Stimulated activated CD4-positive, alpha-beta T cell treated with anti-CD3 and anti-CD28 coated beads, Interleukin-4, amount 100 ng/mL, for 48 hours (primary cell): Measurements from ENCODE around the gene UGGT1.

ENCODE experiments used
- DNase-seq, 2 donors: peaks; one replicate each; pipeline ENCODE4 v3.0.0-alpha.2; 2020; ENCODE audit warnings: low read depth in 2 of 2

The UGGT1 gene

GRCh38 chr2:128090945-128091725, at the start of gene UGGT1:
UGGT1 (plus strand) TSS chr2:128091200; CDS start chr2:128091358, 158 bp downstream.
- peak; percentile 89 to 91 for DNase-seq

GRCh38 chr2:128041561-128041960, 49.4 kb upstream of the UGGT1 start:
- no peak for DNase-seq

- no peak for DNase-seq
Observed at GRCh38 chr2:128043041-128043440, 48.0 kb upstream of the UGGT1 start.

GRCh38 chr2:128053331-128053730, 37.7 kb upstream of the UGGT1 start:
- DNase-seq, result no peak

- no peak for DNase-seq
Observed at GRCh38 chr2:128054104-128054885, 36.7 kb upstream of the UGGT1 start.

- no peak for DNase-seq
Observed at GRCh38 chr2:128057334-128057733, 33.7 kb upstream of the UGGT1 start.

- no peak for DNase-seq
Observed at GRCh38 chr2:128058114-128058513, 32.9 kb upstream of the UGGT1 start.

- no peak for DNase-seq
Observed at GRCh38 chr2:128062571-128062970, 28.4 kb upstream of the UGGT1 start.

GRCh38 chr2:128064353-128064752, 26.6 kb upstream of the UGGT1 start:
- DNase-seq, result no peak

GRCh38 chr2:128069769-128070168, 21.2 kb upstream of the UGGT1 start:
- DNase-seq, result no peak

- no peak for DNase-seq
Observed at GRCh38 chr2:128073278-128073677, 17.7 kb upstream of the UGGT1 start.

- DNase-seq, result no peak
Observed at GRCh38 chr2:128076461-128077106, 14.4 kb upstream of the UGGT1 start.

GRCh38 chr2:128084757-128085156, 6.2 kb upstream of the UGGT1 start:
- DNase-seq, result no peak

GRCh38 chr2:128086244-128086643, 4.8 kb upstream of the UGGT1 start:
- DNase-seq, result no peak

- DNase-seq, result no peak
Observed at GRCh38 chr2:128090575-128090944, 440 bp upstream of the UGGT1 start.

- DNase-seq, result no peak
Observed at GRCh38 chr2:128091726-128092080, 703 bp downstream of the UGGT1 start.

GRCh38 chr2:128092656-128093055, 1.7 kb downstream of the UGGT1 start:
- DNase-seq, result no peak

GRCh38 chr2:128093762-128094161, 2.8 kb downstream of the UGGT1 start:
- no peak for DNase-seq

GRCh38 chr2:128095201-128095600, 4.2 kb downstream of the UGGT1 start:
- DNase-seq, result no peak

GRCh38 chr2:128103407-128103806, 12.4 kb downstream of the UGGT1 start:
- no peak for DNase-seq

- no peak for DNase-seq
Observed at GRCh38 chr2:128105072-128105471, 14.1 kb downstream of the UGGT1 start.

- DNase-seq, result no peak
Observed at GRCh38 chr2:128108166-128108565, 17.2 kb downstream of the UGGT1 start.

GRCh38 chr2:128109243-128109642, 18.2 kb downstream of the UGGT1 start:
- no peak for DNase-seq
